Forelimb muscle (tissue), 1 donor: ENCODE measurements around the gene KRT83. TPM values are rescaled to one million over a fixed set of nuclear protein-coding genes. Genes with fewer than 3 reads are reported as not detected.
"Not testable (repeated sequence)": the region's sequence is repeated elsewhere in the genome, so short reads cannot be mapped to it uniquely, and the experiment has no call there.

ENCODE experiments used
- DNase-seq: peaks from one replicate; pipeline ENCODE4 v3.0.0-alpha.2; 2013; ENCODE audit warnings: low read depth
- polyA plus RNA-seq: library from polyadenylated mRNA; unstranded; fragments of 120-200 nt; gene quantifications from one replicate; pipeline ENCODE4 v1.2.1, GENCODE V29; 2013; ENCODE audit not compliant: insufficient read length

KRT83 gene
- polyA plus RNA-seq, 1 donor = not detected

- DNase-seq = no peak
Measured at GRCh38 chr12:52310622-52311284, 10.4 kb downstream of the KRT83 start.

- no peak for DNase-seq
Measured at GRCh38 chr12:52308806-52309425, 12.3 kb downstream of the KRT83 start.

- DNase-seq = peak; percentile 9
Measured at GRCh38 chr12:52307836-52308805, 13.1 kb downstream of the KRT83 start.

GRCh38 chr12:52306731-52307130 lies 14.5 kb downstream of the KRT83 start:
- no peak for DNase-seq

GRCh38 chr12:52305921-52306705 lies 15.1 kb downstream of the KRT83 start:
- DNase-seq = no peak

GRCh38 chr12:52304941-52305411 lies 16.2 kb downstream of the KRT83 start:
- not testable (repeated sequence) for DNase-seq

- not testable (repeated sequence) for DNase-seq
Measured at GRCh38 chr12:52302242-52302914, 18.8 kb downstream of the KRT83 start.

- DNase-seq = not testable (repeated sequence)
Measured at GRCh38 chr12:52301721-52302120, 19.5 kb downstream of the KRT83 start.

- no peak for DNase-seq
Measured at GRCh38 chr12:52300796-52301691, 20.2 kb downstream of the KRT83 start.

- DNase-seq = no peak
Measured at GRCh38 chr12:52298677-52299190, 22.5 kb downstream of the KRT83 start.

GRCh38 chr12:52296572-52297215 lies 24.5 kb downstream of the KRT83 start:
- DNase-seq = no peak

- no peak for DNase-seq
Measured at GRCh38 chr12:52295663-52296062, 25.5 kb downstream of the KRT83 start.

- DNase-seq = no peak
Measured at GRCh38 chr12:52294803-52295202, 26.4 kb downstream of the KRT83 start.

- no peak for DNase-seq
Measured at GRCh38 chr12:52293926-52294325, 27.3 kb downstream of the KRT83 start.

- DNase-seq = no peak
Measured at GRCh38 chr12:52291267-52291935, 29.8 kb downstream of the KRT83 start, which contains the start of gene KRT81. Gene KRT81, minus strand, starts transcription at chr12:52291534. Its CDS starts 69 bp downstream, at chr12:52291465.

GRCh38 chr12:52290483-52291134 lies 30.6 kb downstream of the KRT83 start:
- not testable (repeated sequence) for DNase-seq
